ENCODE results near the gene NFATC2IP.

NFATC2IP gene

DNA sequence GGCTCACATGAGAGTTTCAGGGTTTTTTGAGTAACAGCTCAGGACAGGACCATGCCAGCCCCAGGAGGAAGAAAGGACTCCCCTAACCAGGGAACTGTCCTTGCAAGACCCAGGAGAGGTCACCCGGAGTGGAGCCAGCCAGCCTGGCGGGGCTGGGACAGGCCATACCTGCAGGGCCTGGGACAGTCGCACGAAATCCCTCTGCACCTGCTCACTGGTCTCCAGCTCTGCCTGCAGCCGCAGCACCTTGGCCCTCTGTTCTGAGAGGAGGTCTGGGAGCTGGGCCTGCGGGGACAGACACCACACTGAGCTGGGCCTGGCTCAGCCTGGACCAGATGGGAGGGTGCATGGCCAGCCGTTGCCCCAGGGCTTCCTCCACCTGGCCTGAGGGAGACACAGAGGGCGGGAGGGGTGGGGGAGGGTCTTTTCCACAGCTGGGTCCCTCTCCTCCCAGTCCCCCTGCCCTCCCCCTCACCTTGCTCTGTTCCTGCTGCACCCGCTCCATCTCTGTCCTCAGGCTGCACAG lies 45.4 kb upstream of the NFATC2IP start:
- TF ChIP-seq, protein P1, sequence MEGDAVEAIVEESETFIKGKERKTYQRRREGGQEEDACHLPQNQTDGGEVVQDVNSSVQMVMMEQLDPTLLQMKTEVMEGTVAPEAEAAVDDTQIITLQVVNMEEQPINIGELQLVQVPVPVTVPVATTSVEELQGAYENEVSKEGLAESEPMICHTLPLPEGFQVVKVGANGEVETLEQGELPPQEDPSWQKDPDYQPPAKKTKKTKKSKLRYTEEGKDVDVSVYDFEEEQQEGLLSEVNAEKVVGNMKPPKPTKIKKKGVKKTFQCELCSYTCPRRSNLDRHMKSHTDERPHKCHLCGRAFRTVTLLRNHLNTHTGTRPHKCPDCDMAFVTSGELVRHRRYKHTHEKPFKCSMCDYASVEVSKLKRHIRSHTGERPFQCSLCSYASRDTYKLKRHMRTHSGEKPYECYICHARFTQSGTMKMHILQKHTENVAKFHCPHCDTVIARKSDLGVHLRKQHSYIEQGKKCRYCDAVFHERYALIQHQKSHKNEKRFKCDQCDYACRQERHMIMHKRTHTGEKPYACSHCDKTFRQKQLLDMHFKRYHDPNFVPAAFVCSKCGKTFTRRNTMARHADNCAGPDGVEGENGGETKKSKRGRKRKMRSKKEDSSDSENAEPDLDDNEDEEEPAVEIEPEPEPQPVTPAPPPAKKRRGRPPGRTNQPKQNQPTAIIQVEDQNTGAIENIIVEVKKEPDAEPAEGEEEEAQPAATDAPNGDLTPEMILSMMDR (IDR thresholded peaks at IDR 0.05; ENCODE audit: insufficient read depth, low read length, missing control alignments) = no peak
- no peak overlapping the region for H3K4me3 ChIP-seq (ENCODE audit: low read depth, low read length)
- DNase-seq (ENCODE audit: low read depth, low spot score) = no peak
- CTCF ChIA-PET = no interaction called here
- POLR2A ChIA-PET = no interaction called here

DNA sequence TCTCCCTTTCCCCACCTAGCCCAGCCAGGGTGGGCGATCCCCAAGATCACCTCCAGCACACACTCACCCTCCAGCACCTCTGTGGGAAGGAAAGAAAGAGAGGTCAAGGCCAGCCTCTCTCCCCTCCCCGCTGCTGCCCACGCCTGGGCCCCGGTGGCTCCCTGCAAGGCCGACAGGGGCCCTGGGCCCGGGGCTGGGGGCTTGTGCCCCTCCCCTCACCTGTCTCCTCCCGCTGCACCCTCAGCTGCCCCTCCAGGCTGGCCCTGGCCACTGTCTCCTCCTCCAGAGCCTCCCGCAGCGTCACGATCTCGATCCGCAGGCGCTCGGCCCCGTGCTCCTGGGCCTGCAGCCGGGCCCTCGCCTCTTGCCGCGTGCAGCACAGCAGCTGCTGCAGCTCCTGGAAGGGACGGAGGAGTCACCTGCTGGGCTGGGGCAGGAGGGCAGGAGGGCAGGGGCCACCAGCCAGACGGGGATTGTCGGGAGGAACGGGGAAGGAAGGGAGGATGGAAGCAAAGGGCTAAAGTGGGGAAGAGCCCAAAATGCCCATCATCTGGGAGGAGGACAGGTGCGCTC lies 44.9 kb upstream of the NFATC2IP start:
- TF ChIP-seq, protein P1 (IDR thresholded peaks at IDR 0.05; ENCODE audit: insufficient read depth, low read length, missing control alignments) = no peak
- ChIA-PET CTCF (no interaction called here), POLR2A (no interaction called here)
- DNase-seq (ENCODE audit: low read depth, low spot score) = no peak
- H3K4me3 ChIP-seq (ENCODE audit: low read depth, low read length) = no peak overlapping the region

DNA sequence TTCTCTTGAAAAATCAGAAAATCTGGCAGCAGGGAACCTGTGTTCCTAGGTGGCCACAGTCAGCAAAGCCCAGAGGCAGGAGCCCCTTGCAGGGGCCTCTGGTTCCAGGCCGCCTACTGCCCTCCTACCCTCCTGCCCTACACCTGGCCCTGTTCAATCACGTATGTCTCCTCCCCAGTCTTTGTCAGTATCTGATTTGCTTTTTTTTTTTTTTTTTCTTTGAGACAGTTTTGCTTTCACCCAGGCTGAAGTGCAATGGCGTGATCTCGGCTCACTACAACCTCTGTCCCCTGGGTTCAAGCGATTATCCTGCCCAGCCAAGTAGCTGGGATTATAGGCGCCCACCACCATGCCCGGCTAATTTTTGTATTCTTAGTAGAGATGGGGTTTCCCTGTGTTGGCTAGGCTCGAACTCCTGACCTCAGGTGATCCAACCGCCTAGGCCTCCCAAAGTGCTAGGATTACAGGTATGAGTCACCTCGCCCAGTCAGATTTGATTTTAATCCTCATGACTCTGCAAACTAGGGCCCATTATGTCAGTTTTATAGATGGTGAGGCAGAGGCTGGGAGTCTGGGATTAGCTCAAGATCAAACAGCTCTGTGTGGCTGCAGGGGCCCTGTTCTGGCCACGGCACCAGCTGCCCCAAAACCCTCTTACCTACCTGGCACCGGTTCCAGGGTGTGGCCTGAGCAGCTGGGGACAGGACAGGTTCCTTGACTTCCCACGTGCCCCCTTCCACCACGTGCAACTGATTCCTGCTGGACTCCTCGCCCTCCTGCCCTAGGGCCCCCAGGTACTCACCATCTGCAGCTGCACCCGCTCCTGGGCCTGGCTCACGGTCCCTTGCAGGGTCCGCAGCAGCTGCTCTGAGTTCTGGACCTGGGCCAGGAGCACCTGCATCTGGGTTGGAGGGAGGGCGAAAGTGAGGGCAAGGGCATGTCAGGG lies 40.4 kb upstream of the NFATC2IP start:
- ChIA-PET POLR2A (interaction anchor here (0.7 kb wide), 1 partner anchor 14 kb away, joined by 3 read pairs; no protein-coding TSS in a partner anchor), CTCF (interaction anchor here (1.3 kb wide), 1 partner anchor 35 kb away, joined by 3 read pairs; no protein-coding TSS in a partner anchor)
- no peak overlapping the region for H3K4me3 ChIP-seq (ENCODE audit: low read depth, low read length)
- TF ChIP-seq, protein P1 (IDR thresholded peaks at IDR 0.05; ENCODE audit: insufficient read depth, low read length, missing control alignments) = no peak
- DNase-seq (ENCODE audit: low read depth, low spot score) = no peak

DNA sequence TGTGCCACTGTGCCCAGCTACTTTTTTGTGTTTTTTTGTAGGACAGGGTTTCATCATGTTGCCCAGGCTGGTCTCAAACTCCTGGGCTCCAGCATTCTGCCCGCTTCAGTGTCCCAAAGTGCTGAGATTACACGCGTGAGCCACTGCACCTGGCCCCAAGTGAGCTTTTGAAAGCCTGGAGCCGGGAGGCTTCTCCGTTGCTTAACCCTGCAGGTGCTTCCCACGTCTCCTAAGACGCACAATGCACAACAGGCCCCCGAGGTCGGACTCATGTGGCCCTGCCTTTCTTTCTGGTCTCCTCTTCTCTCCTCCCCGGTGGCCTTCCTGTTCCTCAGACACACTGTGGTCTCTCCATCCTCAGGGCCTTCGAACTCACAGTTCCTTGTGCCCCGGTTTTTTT lies 38.2 kb upstream of the NFATC2IP start:
- POLR2A ChIA-PET = no interaction called here

DNA sequence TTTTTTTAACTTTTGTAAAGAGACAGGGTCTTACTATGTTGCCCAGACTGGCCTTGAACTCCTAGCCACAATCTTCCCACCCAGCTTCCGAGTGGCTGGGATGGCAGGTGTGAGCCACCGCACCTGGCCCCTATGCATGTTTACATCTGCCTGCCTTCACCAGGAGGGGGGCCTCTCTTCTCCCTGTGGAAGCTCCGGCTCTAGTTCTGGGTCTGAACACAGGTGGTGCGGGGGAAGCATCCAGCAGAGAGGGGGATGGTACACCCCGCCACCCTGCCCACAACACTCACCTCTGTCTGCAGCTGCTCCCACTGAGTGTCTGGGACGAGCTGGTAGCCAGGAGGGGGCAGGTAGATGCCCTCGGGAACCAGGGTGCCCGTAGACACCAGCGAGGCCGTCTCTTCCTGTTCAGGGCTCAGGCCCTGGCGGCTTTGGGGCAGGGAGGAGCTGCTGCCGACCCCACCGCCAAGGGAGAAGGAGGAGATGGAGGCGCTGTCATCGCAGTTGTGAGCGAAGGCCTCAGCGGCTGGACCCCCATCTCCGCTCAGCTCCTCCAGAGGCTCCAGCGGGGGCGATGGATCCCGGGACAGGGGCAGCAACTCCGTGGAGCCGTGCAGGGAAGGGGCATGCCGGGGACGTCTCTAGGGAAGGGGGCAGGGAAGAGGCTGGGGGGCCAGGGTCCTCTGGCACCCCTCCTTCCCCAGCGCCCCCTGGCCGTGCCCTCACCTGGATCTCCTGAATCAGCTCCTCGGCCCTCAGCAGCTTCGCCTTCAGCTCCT lies 36.6 kb upstream of the NFATC2IP start:
- ChIA-PET POLR2A (no interaction called here), CTCF (interaction anchor here (1.1 kb wide), 1 partner anchor 31 kb away, joined by 3 read pairs; no protein-coding TSS in a partner anchor)
- no peak overlapping the region for H3K4me3 ChIP-seq (ENCODE audit: low read depth, low read length)
- TF ChIP-seq, protein P1 (IDR thresholded peaks at IDR 0.05; ENCODE audit: insufficient read depth, low read length, missing control alignments) = no peak
- no peak for DNase-seq (ENCODE audit: low read depth, low spot score)

More for the DNA sequence above, 38.2 kb upstream of the NFATC2IP start:
- DNase-seq (ENCODE audit: low read depth, low spot score) = no peak
- TF ChIP-seq, protein P1 (IDR thresholded peaks at IDR 0.05; ENCODE audit: insufficient read depth, low read length, missing control alignments) = no peak
- no peak overlapping the region for H3K4me3 ChIP-seq (ENCODE audit: low read depth, low read length)
- CTCF ChIA-PET = interaction anchor here (0.6 kb wide), 1 partner anchor 22 kb away, joined by 3 read pairs; no protein-coding TSS in a partner anchor

Data from AG04449 (cell line).